Hepatocyte (in vitro differentiated cells): Measurements from ENCODE around the gene CRBN.

ENCODE experiments used
- EZH2 ChIP-seq: fragments of 200-600 bp; sonication (generic); IDR thresholded peaks from 2 replicates; pipeline ENCODE4 v1.6.1; 2016; ENCODE audit warnings: antibody characterized with exemption, mild to moderate bottlenecking, borderline replicate concordance
- TF ChIP-seq, protein P1 (sequence below): fragments of 200-600 bp; sonication (generic); IDR thresholded peaks from 2 replicates; pipeline ENCODE4 v1.5.1; 2016; ENCODE audit warnings: antibody characterized with exemption, mild to moderate bottlenecking; ENCODE audit not compliant: poor library complexity

- TF ChIP-seq, protein P1, sequence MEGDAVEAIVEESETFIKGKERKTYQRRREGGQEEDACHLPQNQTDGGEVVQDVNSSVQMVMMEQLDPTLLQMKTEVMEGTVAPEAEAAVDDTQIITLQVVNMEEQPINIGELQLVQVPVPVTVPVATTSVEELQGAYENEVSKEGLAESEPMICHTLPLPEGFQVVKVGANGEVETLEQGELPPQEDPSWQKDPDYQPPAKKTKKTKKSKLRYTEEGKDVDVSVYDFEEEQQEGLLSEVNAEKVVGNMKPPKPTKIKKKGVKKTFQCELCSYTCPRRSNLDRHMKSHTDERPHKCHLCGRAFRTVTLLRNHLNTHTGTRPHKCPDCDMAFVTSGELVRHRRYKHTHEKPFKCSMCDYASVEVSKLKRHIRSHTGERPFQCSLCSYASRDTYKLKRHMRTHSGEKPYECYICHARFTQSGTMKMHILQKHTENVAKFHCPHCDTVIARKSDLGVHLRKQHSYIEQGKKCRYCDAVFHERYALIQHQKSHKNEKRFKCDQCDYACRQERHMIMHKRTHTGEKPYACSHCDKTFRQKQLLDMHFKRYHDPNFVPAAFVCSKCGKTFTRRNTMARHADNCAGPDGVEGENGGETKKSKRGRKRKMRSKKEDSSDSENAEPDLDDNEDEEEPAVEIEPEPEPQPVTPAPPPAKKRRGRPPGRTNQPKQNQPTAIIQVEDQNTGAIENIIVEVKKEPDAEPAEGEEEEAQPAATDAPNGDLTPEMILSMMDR, result no peak
- TF ChIP-seq EZH2, result no peak
These were observed 36.9 kb upstream of the CRBN start for GRCh38 chr3:3216401-3216800.
